Large intestine (tissue), 3 donors: ENCODE measurements around the gene MTERF1. TPM values are rescaled to one million over a fixed set of nuclear protein-coding genes. Genes with fewer than 3 reads are reported as not detected.

Experiments
- DNase-seq, 2 donors: peaks; one replicate each; pipeline versions ENCODE4 v3.0.0 to v3.0.0-alpha.2; 2013
- H3K27ac ChIP-seq: one replicate; pipeline ENCODE4 v1.5.1; 2013; ENCODE audit warnings: low read length
- H3K27me3 ChIP-seq: 2 replicates; pipeline ENCODE4 v1.6.1; 2013; ENCODE audit warnings: low read length; ENCODE audit not compliant: control insufficient read depth, insufficient read depth
- H3K36me3 ChIP-seq: 2 replicates; pipeline ENCODE4 v1.6.1; 2013; ENCODE audit warnings: low read length; ENCODE audit not compliant: control insufficient read depth, insufficient read depth
- H3K4me1 ChIP-seq: one replicate; pipeline ENCODE4 v1.6.1; 2013; ENCODE audit warnings: low read length; ENCODE audit not compliant: control insufficient read depth, insufficient read depth
- H3K4me3 ChIP-seq: one replicate; pipeline ENCODE4 v1.5.1; 2013; ENCODE audit warnings: low read length
- H3K9me3 ChIP-seq: one replicate; pipeline ENCODE4 v1.6.1; 2013; ENCODE audit warnings: mild to moderate bottlenecking, low read depth, low read length, moderate library complexity; ENCODE audit not compliant: control insufficient read depth
- WGBS: methylation state at CpG from one replicate; pipeline ENCODE4 v1.1.5; 2013; ENCODE audit warnings: low lambda C conversion rate; ENCODE audit not compliant: insufficient coverage; 5-methylcytosine and 5-hydroxymethylcytosine counted together
- polyA plus RNA-seq: library from polyadenylated mRNA; unstranded; fragments of 120-200 nt; gene quantifications from one replicate; pipeline ENCODE4 v1.2.1, GENCODE V29; 2013

MTERF1 gene
- polyA plus RNA-seq, 1 donor, result 18.0 TPM

GRCh38 chr7:91835091-91835825 lies 45.2 kb downstream of the MTERF1 start:
- H3K9me3 ChIP-seq, result no peaks in the 10 kb centered on the region
- H3K27me3 ChIP-seq, result no peaks in the 10 kb centered on the region
- 82% methylated on average over 1 of the region's 2 CpGs for WGBS
- no peak for DNase-seq
- H3K36me3 ChIP-seq, result no peaks in the 10 kb centered on the region
- H3K4me1 ChIP-seq, result no peaks in the 10 kb centered on the region
- no peak overlapping the region for H3K27ac ChIP-seq
- H3K4me3 ChIP-seq, result no peak overlapping the region

- no peak overlapping the region for H3K27ac ChIP-seq
- no peaks in the 10 kb centered on the region for H3K9me3 ChIP-seq
- H3K36me3 ChIP-seq, result no peaks in the 10 kb centered on the region
- H3K4me1 ChIP-seq, result no peaks in the 10 kb centered on the region
- no peak for DNase-seq
- WGBS, result no CpG with 5 or more reads among the region's 7 CpGs
- no peaks in the 10 kb centered on the region for H3K27me3 ChIP-seq
- no peak overlapping the region for H3K4me3 ChIP-seq
Measured at GRCh38 chr7:91832493-91833045, 47.9 kb downstream of the MTERF1 start.

- 94% methylated on average over 2 of the region's 2 CpGs for WGBS
- DNase-seq, result no peak
Measured at GRCh38 chr7:91827169-91827568, 53.3 kb downstream of the MTERF1 start.

GRCh38 chr7:91826377-91826776 lies 54.1 kb downstream of the MTERF1 start:
- Histone ChIP-seq H3K4me1 (no peaks in the 10 kb centered on the region), H3K9me3 (no peaks in the 10 kb centered on the region)
- whole genome bisulfite sequencing, result 100% methylated on average over 1 of the region's 1 CpG

More at GRCh38 chr7:91827169-91827568, 53.3 kb downstream of the MTERF1 start:
- Histone ChIP-seq H3K9me3 (no peaks in the 10 kb centered on the region), H3K27me3 (no peaks in the 10 kb centered on the region), H3K4me1 (no peaks in the 10 kb centered on the region), H3K4me3 (no peak overlapping the region), H3K27ac (no peak overlapping the region), H3K36me3 (no peaks in the 10 kb centered on the region)

GRCh38 chr7:91824201-91824600 lies 56.3 kb downstream of the MTERF1 start:
- Histone ChIP-seq H3K36me3 (no peaks in the 10 kb centered on the region), H3K4me1 (no peaks in the 10 kb centered on the region), H3K27ac (no peak overlapping the region), H3K9me3 (no peaks in the 10 kb centered on the region), H3K27me3 (no peaks in the 10 kb centered on the region), H3K4me3 (no peak overlapping the region)
- DNase-seq, result no peak

More at GRCh38 chr7:91826377-91826776, 54.1 kb downstream of the MTERF1 start:
- Histone ChIP-seq H3K27ac (no peak overlapping the region), H3K4me3 (no peak overlapping the region), H3K27me3 (no peaks in the 10 kb centered on the region), H3K36me3 (no peaks in the 10 kb centered on the region)
- DNase-seq, result no peak

Other genes with a start within 250 kb of the MTERF1 start
- gene AKAP9, start 60.2 kb upstream of the MTERF1 start, polyA plus RNA-seq, result 127 TPM